AG20443 (cell line): ENCODE measurements around the gene DCXR.

Experiments used
- DNase-seq: peaks from one replicate; pipeline ENCODE4 v3.0.0; 2012; ENCODE audit warnings: low spot score, mixed read lengths

Gene DCXR

DNA sequence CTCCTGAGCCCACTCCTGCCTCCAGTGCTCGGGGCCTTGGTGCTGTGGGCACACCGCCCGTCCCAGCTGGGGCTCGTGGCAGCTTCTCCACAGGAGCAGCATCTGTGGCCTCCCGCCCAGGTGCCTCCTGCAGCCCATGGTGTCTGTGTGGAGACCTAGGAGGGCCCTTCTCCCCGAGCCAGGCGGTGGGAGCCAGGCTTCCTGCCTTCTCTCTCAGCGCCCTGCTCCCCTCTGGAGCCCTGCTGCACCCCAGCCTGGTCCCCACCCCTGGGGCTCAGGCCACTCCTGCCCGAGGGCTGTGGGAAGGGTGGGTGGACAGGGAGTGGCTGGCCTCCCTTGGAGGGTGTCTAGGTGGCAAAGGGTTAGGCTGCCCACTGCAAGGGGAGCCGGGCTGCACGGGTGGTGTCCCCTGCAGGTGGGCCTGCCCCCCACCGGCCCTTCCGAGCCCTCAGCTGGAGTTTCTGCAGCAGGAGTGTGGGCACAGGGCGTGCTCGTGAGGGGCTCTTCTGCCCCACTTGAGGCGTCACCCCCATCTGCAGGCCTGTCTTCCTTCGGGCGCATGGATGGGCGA lies 25.8 kb downstream of the DCXR start:
- no peak for DNase-seq

DNA sequence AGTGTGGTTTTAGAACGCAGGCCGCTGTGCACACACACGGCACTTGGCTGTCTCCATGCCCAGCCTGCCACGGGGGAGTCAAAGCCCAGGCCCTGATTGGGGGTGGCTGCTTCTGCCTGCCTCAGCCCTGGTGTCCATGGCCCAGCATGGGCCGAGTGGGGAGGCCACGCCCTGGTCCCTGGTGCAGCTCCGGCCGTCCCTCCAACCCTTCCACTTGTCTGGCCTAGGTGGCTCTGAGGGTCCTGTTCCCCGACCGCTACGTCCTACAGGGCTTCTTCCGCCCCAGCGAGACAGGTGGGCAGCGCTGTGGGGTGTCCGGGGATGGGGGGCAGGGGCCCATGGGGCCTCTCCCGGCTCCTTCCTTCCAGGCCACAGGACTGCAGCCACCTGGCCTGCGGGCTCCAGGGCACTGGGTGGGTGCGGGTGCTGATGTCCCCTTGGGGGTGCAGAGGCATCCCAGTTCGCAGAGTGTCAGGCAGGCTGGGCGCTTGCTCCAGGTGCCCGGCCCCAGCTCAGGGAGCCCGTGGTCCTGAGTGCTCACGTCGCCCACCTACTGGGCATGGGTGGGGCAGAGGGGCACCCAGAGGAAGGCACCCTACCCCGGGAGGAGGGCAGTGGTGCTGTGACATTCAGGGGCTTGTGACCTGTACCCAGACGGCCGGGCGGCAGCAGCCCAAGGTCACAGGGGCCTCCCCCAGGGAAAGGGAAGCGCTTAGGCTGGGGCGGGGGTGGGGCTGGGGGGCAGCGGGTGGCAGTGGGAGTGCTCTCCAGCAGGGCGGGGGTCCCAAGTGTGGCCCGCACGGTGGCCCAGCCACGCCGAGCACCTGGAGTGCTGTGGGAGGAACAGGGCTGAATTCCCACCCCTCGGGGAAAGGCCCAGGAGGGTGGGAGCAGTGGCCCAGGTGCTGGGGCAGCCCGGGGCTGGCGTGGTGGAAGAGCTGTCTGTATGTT lies 26.6 kb downstream of the DCXR start:
- no peak for DNase-seq

DNA sequence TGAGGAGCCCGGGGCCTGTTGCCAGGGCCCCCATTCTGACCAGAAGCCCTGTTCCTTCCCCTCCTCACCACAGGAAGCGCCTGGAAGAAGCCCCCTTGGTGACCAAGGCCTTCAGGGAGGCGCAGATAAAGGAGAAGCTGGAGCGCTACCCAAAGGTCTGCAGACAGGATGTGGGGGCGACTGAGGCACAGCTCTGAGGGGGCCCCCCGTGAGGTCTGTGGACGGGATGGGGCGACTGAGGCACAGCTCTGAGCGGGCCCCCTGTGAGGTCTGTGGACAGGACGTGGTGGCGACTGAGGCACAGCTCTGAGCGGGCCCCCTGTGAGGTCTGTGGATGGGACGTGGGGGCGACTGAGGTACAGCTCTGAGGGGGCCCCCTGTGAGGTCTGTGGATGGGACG lies 28.1 kb downstream of the DCXR start:
- DNase-seq: no peak

DNA sequence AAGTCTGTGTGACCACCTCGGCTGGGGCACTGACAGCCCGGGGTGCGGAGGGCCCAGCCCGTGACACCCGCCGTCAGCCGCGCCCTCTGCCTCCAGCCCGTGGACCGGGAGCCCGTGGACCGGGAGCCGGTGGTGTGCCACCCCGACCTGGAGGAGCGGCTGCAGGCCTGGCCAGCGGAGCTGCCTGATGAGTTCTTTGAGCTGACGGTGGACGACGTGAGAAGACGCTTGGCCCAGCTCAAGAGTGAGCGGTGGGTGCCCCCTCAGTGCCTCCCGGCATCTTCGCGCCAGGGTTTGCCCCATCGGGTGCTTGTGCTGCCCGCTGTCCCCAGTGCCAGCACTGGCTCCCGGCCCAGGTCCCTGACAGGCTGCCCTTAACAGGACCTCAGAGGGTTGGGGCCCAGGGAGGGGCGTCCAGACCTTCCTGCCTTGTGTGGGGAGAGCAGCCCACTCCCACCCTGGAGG lies 28.5 kb downstream of the DCXR start:
- no peak for DNase-seq

DNA sequence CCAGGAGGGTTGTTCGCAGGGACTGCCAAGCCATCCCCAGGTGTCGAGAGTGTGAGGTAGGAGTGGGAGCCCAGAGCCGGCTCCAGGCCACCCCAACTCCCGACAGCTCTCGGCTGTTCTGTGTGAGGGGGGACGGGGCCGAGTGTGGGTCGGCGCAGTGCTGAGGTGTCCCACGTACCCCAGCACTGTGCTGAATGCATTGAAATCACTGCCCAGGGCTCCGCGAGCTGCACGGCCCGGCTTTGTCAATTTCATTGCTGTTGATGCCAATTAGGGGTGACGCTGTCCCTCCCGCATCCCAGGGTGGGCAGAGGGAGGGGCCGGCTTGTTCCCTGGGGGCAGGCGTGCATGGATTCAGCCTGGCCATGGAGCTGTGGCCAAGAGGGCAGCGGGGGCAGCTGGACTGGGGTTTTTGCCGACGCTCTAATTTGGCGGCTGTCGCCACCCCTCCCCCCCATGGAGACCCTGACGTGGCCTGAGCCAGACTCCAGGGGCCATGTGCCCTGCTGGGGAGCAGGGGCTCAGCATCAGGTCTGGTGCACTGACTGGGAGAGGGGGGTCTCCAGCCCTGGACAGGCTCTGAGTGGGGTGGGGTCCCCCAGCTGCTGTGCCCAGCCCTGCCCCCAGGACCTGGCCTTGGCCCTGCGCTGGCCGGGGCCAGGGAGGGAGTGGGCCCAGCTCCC lies 29.1 kb downstream of the DCXR start:
- DNase-seq: no peak

DNA sequence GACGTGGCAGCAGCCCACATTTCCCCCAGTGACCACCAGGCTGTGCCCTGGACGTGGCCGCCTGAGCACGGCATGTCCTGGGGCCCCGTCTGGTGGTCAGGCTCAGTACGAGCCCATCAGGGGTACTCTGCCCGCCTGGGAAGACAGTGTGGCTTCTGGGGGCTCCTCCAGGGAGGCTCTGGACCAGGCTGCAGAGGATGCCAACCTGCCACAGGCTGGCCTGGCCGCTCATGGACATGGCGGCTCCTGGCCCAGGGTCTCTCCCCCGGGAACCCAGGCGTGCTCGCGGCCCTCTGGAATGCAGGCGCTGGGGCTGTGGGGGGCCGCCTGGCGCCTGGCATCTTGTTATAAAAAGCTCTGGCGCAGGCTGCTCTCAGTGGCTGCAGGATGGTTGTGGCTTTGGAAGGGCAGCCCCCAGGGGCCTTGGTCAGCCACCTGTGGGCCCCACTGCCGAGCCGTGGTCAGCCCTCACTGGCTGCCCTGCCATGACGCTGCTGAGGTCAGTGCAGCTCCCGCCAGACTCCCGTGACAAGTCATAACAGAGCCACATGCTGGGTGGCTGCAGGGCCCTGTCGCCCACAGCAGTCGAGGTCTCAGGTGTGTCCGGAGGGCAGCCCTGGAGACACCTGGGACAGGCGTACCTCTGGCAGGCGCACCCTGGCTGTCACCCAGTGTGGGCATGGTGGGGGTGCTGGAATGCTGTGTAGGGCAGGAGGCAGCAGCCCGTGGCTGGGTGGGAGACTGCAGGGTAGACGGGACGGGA lies 29.8 kb downstream of the DCXR start:
- DNase-seq: no peak

DNA sequence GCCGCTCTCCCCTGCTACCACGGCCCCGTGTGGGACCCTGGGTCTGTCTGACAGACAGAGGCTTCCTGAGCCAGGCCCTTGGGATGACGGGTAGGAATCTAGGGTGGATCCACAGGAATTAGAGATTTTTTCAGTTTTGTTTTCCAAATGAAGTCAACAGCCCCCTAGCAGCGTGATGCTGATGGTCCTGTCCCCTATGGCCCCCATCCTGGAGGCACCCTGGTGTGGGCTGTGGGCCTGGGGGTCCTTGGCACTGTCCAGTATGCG lies 30.3 kb downstream of the DCXR start:
- no peak for DNase-seq

DNA sequence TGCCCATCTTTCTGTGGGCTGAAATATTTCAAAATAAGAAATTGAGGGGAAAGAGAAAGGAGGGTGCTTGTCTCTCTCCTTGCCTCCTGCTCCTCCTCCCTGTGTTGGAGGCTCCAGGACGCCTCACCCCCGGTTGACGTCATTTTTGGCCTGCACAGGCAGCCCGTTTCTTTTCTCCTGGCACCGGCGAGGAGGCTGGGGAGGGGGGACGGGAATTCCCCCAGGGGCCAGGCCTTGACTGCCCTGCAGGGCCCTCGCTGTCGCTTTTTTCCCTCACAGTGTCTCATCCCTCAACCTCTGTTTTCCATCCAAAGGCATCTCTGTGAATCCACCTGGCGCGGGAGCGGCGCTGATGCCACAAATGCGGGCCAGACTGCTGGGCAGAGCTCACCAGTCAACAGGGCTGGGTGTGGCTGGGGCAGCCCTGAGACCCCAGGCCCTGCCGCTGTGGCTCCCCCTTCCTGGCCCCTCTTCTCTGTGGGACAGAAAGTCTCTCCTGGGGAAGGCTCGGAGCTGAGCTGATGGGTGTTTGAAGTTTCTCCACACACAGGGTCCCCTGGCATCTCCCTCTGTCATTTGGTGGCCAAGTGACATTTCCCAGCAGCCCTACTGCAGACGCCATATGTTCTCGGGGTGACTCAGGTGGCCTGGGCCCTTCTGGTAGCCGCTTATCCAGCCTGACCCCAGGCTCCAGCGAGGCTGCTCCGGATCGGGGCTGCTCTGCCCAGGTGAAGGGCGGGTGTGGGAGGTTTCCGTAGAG lies 30.8 kb downstream of the DCXR start:
- DNase-seq: peak; percentile 67

DNA sequence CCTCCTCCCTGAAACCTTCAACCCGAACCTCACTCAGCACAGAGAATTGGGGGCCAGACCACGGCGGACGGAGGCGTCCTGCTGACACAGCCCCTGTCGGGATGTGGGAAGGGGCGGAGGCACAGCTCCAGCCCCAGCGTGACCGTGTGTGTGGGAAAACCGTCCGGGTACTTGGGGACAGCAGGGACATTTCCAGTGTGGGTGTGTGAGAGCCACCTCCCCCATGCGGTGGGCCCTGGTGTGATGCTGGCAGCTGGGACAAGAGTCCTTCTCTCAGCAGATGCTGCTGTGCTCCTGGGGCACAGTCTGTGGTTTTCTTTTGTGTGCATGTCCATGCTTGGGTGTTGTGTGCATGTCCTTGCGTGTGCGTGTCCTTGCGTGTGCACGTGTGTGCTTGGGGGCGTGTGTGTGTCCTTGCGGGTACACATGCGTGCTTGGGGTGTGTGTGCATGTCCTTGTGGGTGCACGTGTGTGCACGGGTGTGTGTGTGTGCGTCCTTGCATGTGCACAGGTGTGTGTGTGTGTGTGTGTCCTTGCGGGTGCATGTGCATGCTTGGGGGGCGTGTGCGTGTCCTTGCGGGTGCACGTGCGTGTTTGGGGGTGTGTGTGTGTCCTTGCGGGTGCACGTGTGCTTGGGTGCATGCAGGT lies 31.7 kb downstream of the DCXR start:
- DNase-seq: no peak

DNA sequence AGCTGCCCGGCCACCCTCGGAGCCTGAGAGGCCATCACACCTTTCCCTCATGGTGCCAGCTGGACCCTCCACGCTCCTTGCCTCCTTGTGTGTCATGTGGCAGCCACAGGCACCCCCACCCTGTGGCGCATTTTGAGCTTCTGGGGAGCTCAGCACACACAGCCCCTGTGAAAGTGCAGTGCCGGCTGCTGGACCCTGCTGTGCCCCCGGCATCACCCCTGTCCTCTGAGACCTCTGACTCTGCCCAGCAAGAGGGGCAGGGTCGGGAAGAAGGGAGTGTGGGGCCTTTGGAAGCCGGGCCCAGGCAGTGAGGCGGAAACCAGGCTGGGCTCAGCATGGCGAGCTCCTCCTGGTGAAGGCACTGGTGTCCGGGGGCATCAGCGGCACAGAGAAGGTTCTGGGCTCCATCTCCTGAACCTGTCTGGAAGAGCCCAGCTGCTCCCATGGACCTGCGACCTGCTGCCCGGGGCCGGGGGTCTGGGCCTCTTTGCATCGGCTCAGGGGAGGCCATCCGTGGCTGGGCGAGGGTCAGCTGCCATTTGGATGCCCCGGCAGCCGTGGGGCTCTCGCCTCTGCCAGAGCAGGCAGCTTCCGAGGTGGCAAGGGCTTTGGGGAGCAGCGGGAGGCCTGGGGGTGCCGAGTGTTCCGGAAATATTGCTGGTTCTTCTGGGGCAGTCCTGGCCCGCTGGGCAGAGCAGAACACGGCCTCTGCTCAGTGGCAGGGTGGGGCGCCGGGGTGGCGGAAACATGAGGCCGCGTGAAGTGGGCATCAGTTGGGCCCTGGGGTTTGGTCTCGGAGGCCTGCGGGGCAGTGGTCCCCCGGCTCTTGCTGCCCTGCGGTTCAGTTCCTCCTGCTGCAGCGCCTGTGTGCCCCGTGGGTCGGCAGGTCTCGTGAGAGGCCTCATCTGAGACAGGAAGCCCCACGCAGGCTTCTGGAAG lies 32.7 kb downstream of the DCXR start:
- DNase-seq: no peak

DNA sequence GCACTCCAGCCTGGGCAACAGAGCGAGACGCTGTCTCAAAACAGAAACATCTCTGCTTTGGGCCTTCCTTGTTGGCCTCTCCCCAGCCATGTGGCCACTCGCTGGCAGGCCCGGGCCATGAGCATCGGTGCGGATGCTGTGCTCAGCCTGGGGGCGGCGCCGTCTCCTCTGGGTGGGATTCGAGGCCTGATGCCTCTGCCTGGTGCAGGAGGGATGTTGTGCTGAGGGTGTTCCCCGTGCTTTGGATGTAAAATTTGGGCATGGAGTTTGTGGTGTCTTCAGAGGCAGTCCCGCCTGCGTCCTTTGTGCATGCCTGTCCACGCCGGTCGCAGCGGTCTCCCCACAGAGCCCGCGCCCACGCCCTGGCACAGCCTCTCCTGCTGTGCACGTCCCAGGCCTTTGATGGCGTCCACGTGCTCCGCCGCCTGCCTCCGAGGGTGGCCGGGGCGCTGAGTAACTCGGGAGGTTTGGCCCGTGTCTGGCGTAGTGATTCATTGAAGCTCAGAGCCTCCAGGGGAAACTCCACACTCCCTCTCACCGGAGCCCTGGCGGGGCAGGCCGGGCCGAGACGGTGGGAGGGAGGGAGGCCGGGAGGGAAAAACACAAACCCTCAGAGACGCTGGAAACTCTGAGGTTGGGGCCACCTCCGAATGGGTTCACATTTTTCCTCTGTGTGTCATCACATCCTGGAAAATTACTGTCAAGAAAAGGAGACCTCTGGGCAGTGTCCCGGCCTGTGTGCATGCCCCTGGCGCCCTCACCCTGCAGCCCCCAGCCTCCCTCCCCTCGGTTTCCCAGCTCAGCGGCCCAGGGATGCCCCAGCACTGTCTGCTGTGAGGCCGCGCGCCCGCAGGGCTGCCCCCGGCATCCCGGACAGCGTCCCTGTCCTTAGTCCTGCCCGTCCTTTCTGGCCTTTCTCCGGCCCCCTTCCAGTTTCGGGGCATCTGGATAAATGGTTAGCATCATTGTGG lies 33.8 kb downstream of the DCXR start:
- DNase-seq: peak; percentile 95

DNA sequence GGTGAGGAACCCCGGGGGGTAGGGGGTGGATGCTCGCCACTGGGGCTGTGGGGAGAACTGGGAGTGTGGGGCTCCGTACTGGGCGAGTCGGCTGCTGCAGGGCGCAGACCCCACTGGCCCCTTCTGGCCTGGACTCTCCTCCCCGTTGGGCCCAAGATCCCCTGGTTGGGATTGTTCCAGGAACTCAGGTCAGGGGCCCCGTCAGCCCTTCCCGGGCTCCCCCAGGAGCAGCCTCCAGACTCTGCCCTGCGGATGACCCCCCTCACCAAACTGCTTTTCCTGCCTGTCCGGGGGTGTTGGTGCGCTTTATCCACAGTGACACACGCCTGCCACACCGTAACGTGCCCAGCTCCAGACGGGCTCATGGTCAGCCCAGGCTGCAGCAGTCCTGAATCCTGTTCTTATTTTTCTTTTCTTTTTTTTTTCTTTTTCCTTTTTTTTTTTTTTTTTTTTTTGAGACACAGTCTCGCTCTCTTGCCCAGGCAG lies 35.9 kb downstream of the DCXR start:
- no peak for DNase-seq

DNA sequence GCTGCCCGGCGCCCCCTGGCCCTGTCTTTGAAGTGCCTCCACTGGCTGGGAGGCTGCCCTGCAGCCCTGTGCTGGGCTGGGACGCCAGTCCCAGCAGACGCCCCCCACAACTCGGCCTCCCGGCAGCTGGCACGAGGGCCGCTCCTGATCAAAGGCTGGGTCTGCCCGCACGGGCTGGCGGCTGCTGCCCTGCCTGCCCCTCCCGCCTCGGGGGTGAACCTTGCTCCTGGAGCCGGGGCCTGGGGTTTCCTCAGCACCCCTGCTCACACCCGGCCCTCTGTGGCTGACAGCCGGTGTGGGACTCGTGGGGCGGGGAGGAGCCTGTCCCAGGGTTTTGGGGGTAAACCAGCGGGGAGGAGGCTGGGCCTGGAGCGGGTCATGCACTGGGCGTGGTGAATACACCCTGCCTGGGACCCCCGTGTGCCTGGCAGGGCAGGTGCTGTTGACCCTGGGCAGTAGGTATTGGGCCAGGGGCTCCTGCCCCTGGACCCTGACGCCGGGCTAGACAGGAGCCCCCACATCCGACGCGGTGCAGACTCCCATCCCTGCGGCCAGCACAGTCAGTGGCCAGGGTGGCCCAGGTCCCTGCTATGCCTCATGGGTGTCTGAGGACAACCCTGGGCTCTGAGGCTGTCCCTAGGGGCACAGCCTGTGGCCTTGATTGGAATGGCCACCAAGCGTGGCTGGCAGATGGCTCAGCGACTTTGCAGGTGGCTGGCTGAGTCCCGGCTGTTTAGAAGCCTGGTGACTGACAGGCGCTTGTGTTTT lies 36.5 kb downstream of the DCXR start:
- no peak for DNase-seq

DNA sequence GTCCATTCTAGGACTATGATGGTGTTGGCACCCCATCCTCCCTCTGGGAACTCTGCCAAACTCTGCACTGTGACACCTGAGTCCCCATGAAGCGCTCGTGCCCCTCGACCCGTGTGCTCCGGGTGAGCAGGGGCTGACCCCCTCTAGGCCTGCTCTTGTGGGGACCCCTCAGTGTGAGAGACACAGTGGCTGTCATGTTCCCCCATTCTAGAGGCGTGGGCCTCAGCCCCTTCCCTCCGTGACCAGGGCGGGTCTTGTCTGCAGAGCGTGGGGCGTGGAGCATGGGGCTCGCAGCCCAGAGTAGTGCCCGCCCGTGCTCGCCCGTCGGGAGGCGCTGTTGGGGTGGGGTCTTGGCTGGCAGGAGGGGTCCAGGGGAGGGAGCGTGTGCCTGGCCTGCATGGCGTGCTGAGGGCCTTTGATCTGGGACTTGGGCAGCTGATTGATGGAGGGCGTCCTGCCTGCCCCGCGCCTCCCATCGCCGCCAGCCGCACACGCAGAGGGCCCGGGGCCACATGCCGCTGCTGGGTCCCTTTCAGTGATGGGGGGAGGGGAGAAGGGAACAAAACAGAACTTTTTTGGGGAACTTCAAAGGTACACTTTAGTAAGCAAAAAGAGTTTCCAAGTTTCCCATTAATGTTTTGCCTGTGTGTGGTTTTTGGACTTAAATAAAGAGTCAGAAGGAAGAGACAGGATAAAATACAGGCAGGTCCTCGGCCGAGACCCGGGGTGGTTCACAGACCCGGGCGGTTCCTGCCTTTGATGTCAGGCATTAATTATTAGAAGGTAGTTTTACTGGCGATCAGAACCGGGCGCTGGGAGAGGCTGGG lies 37.3 kb downstream of the DCXR start:
- DNase-seq: no peak

DNA sequence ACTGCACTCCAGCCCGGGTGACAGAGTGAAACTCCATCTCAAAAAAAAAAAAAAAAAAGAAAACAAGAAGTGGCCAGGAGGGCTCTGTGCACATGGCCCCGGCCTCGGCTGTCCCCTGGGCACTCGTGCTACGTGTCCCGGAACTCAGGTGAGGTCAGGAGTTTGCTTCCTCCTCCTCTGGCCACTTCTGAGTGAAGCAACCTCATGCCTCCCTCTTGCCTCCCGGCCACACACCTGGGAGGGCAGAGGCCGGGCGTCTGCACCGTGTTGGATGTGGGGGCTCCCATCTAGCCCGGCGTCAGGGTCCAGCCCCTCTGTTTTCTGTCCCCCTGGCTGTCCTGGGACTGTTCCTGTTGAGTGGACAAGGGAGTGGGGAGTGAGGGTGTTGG lies 37.9 kb downstream of the DCXR start:
- no peak for DNase-seq

DNA sequence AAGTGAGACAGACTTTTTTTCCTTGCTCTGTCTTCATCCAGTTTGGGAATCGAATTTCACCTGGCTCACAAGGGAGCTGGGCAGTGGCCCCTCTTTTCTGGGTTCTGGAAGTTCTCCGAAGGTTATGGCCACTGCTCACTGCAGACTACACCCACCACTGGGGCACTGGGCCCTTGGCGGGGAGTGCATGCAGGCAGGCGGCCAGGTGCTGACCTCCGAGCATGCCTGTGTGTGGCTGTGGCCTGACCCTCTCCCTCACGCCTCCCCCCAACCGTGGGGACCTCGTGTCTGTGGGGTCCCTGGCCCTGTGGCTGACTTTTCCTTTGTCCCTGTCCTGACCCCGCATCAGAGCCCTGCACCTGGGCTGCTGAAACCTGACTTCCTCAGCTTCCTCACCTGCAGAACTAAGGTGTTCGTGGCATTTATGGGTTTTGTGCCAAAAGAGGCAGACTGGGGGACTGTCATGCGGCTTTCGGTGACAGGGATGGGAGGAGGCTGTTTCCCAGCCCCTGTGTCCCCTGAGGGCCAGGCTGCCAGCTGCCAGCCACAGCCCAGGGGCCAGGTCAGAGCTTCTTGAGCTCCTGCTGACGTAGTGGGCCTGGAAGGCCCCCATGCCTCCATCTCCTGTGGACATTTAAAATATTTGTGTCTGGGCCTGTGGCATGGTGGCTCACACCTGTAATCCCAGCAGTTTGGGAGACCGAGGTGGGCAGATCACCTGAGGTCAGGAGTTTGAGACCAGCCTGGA lies 38.6 kb downstream of the DCXR start:
- DNase-seq: no peak
